HFF-Myc (cell line): Measurements from ENCODE around the gene IQSEC1.

ENCODE experiments used
- DNase-seq: peaks from one replicate; pipeline ENCODE4 v3.0.0-alpha.2; 2011; ENCODE audit warnings: low read depth; ENCODE audit errors: extremely low read depth
- H3K4me3 ChIP-seq: replicated peaks from 2 replicates; pipeline ENCODE4 v1.5.1; 2011; ENCODE audit warnings: low read depth, mild to moderate bottlenecking, control low read depth, low read length
- CTCF ChIP-seq: IDR thresholded peaks from 2 replicates; pipeline ENCODE4 v1.5.1; 2012; ENCODE audit warnings: mild to moderate bottlenecking, low read depth, low read length, control low read depth; ENCODE audit errors: missing control alignments

IQSEC1 gene

GRCh38 chr3:12991861-12992281, 81.4 kb downstream of the IQSEC1 start:
- DNase-seq = no peak
- TF ChIP-seq CTCF = no peak
- no peak overlapping the region for H3K4me3 ChIP-seq

GRCh38 chr3:12991481-12991837, 81.8 kb downstream of the IQSEC1 start:
- DNase-seq = no peak
- no peak overlapping the region for H3K4me3 ChIP-seq
- TF ChIP-seq CTCF = no peak

- no peak overlapping the region for H3K4me3 ChIP-seq
- TF ChIP-seq CTCF = no peak
- no peak for DNase-seq
Observed at GRCh38 chr3:12990781-12991480, 82.3 kb downstream of the IQSEC1 start.

- no peak overlapping the region for H3K4me3 ChIP-seq
- no peak for TF ChIP-seq CTCF
- DNase-seq = no peak
Observed at GRCh38 chr3:12990306-12990705, 82.9 kb downstream of the IQSEC1 start.

- H3K4me3 ChIP-seq = no peak overlapping the region
- DNase-seq = no peak
- TF ChIP-seq CTCF = no peak
Observed at GRCh38 chr3:12988728-12989454, 84.3 kb downstream of the IQSEC1 start.

GRCh38 chr3:12987602-12988001, 85.6 kb downstream of the IQSEC1 start:
- TF ChIP-seq CTCF = no peak
- no peak for DNase-seq
- no peak overlapping the region for H3K4me3 ChIP-seq
